DMS114 treated with DMSO at 0.1 percent for 48 hours (cell line): ENCODE results near the gene ZGPAT.

Source experiments
- DNase-seq: peaks from one replicate; lab custom pipeline; 2025; ENCODE audit not compliant: unreplicated experiment; lab: John Stamatoyannopoulos, UW

Gene ZGPAT

DNA sequence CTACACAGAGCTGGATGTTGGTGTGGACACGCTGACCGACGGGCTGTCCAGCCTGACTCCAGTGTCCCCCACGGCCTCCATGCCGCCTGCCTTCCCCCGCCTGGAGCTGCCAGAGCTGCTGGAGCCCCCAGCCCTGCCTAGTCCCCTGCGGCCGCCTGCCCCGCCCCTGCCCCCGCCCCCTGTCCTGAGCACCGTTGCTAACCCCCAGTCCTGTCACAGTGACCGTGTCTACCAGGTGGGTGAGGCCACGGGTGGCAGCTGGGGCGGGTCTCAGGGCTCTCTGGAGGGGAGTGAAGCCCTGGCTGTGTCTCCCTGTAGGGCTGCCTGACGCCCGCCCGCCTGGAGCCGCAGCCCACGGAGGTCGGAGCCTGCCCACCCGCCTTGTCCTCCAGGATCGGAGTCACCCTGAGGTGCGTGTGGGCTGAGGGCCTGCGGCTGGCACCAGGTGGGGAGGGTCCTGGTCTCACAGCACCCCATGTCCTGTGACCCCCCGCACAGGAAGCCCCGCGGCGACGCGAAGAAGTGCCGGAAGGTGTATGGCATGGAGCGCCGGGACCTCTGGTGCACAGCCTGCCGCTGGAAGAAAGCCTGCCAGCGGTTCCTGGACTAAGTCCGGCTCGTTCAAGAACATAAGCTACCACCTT is 34.7 kb downstream of the ZGPAT start:
- DNase-seq = no peak

DNA sequence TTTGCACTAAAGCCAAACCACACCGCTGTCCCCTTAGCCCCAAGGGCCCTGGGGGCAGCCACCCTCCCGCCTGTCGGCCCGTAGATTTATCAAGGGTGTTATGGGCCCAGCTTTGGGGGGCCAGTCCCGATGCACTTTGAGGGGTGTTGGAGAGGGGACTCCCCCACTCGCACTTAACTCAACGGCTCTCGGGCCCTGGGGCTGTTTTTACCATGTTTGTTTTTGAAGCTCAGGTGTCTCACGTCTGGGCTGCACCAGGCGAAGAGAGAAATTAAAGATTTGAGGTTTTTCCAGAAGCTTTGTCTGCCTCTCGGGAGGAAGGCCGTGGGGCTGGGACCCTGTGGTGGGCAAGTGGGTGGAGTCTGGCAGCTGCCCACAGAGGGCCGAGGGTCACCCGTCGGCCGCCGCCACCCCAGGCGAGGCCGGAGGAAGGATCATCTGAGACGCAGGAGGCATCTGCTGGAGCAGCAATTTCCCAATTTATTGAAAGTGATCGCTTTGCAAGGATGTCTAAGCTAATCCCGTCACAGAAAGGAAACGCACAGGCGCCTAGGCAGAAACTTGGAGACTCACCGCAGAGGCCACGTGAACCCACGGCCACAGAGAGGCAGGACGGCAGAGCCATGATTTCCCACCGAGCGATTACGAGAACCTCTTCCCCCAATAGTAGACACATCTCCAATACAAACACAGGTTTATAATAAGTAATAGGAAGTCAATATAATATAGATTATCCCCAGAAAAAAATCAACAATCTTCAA is 35.6 kb downstream of the ZGPAT start:
- no peak for DNase-seq

DNA sequence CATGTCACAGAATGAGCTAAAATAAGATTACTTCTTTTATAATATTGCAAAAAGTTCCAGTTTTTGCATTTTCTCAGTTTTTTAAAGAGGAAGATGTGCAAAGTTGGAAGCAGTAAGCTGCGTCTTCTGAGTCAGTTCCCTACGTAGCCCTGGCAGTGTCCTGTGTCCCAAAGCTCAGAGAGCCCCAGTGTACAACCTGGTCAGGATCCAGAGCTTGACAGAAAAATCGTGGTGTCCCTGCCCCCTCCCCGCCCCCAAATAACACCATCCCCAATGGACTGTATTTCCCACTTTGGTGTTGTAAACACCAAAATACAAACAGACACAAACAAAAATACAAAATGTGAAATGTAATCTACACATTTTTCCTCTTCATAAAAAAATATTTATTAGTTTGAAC is 36.3 kb downstream of the ZGPAT start:
- no peak for DNase-seq

DNA sequence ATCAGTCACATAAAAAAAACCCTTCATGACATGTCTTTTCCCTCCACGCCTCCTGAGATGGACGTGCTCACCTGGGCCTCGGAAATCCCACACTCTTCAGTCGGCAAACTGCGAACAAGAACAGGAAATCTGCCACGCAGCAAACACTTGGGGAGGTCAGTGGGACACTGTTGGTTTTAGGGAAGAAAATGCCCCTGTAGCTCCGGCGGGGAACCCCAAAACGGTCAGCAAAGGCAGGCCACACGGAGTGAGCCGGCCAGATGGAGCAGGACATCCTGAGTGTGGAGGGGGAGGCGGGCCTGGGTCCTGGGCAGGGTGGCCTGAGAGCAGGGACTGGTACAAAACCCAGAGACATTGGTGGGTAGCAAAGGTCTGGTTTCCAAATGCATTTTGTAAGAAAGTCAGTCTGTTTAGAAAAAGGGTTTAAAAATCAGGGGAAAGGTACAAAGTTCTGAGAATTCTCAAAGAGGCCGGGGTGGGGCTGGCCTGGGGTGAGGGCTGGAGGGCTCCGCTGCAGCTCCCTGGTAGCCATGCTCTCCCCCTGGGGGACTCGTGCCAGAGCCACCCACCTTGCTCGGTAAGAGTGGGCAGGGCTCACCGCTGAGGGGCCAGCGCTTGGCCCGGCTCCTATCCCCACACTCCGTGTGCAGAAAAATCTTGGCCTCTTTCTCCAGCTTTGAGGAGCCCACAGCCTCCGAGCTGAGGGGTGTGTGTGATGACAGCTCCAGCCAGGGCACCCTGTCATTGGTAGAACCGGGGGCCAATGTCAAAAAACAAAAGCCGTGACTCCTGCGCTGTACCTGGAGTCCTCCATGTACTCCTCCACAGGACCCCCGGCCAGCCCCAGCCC is 37.0 kb downstream of the ZGPAT start:
- DNase-seq = no peak

DNA sequence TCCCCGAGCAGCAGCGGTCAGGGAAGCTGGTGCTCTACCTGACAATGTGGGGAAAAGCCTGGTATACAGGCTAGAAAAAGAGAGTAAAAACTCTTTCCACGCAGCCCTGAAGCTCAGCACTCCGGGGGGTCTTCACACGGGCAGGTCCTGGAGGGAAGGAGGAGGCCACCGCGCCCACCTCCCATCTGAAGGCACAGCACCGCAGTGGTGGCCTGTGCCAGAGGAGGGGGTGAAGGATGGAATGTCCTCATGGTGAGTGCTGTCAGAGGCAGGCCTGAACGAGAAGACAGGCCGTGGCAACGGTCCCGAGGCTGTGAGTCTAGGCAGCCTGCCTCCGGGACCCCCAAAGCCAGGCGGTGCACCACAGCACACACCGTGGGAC is 37.6 kb downstream of the ZGPAT start:
- DNase-seq = no peak

DNA sequence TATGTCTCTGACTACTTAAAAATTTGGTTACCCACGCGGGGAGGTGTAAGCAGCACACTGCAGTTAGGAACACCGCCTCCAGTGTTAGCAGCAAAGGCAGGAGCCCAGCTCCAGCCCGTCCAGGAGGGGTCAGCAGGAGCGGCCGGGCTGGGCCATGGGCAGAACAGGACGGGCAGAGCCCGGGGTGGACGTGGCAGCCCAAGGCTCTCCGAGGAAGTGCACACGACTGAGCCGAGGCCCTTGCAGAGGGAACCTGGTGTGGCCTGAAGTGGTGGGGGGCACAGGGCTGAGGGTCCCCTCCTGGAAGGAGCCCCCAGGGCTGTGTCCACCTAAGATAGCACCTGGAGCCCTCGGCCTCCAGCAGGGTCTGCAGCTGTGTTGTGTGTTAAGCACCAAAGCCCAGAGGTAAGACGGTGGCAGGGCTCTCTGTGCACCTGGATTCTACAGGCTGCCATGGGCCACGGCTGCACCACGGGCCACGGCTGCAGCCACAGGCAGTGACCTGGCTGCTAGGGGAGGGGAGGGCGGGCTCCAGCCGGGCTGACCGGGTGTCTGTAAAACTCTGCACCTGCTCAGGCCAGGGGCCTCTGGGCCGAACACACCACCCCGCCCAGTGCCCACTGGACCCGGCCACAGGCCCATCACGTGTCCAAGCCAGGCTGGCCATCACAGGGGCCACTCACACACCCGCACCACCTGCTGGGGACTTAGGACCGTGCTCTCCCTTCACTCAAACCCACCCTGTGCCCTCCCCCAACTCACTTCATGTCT is 38.3 kb downstream of the ZGPAT start:
- DNase-seq = no peak

DNA sequence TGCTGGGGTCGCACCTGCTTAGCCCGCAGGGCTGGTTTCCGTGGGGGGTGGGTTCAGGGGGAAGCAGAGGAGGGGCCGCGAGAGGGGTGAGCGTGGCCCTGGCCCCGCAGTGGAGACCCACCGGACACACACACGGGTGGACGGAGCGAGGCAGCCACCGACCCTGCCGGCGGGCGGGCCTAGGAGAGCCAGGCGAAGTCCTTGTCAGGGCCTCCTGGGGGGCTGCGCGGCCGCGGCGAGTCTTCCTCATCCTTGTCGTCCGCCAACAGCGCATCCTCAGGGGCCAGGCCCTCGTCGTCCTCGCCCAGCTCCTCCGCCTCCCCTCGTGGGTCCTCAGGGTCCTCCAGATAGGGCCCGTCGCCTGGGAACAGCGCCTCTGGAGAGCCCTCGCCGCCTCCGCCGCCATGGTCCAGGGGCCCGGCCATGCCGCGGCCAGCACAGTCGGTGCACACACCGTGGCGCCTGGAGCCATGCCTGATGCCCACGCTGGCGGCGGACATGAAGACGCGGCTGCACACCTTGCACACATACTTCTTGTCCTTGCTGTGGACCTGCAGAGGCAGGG is 39.0 kb downstream of the ZGPAT start:
- no peak for DNase-seq

DNA sequence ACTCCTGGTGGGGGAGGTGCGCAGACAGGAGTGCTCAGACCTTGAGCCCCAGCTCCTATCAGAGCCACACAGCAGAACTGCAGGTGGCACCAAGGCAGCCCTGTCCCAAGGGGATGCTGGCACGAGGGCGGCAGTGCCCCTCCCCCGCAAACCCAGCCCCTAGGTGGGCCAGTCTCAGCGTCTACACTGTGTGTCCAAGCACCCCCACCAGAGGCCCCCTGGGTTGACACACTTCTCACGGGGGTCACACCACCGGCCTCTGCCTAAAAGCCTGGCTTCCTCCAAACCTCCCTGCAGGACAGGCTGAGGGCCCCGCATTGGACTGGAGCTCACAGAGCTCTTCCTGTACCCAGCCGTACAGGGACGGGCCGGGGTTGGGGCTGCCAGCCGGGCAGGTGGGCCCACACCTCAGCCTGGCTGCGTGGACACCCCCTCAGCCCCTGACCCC is 39.8 kb downstream of the ZGPAT start:
- no peak for DNase-seq

DNA sequence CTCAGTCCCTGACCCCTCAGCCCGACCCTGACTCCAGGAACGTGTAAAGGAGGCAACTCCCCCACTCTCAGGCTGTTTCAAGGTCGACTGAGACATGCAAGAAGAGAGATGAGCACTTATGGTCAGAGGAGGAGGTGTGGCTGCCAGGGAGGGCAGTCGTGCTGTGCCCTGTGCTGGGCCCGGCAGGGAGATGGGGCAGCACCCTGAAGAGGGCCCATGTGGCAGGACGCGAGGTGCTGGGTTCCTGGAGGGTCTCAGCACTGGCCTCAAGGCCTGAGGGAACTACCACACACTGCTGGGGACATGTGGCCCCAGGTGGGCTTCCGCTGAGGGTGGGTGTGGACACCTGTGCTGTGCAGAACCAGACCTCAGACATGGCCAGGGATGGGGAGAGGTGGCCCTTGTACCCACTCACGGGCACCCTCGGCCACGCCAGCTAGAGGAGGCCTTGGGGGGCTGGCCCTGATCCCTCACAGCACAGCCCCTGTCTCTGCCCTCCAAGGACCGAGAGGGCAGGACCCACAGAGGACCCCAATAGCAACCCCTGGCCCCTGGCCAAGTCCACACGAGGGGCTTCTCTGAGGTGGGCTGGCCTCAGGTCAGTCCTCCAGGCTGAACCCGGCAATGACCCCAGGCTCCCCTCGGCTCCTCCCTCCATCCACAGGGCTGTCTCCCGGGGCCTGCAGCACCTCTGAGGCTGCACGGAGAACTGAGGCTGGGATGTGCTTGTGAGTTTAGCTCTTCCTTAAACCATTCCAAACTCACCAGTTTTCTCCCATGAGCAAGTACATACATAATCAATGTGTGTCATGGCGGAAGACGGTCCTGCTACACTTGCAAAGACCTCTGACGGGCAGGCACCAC is 40.5 kb downstream of the ZGPAT start:
- DNase-seq = no peak

DNA sequence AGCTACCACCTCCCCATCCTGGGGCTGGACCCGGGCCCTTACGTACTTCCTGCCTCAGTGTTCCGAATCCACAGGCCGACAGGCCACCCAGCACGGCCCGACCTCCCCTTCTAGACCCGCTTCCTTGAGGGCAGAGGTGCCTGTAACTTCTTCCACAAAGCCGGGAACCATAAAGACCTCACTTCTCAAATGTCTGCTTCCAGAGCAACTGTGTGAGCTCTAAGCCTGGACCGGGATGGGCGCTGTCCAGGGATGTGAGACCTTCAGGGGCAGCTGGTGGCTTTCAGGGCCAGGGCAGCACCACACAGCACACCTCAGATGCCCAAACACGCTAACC is 41.1 kb downstream of the ZGPAT start:
- no peak for DNase-seq

DNA sequence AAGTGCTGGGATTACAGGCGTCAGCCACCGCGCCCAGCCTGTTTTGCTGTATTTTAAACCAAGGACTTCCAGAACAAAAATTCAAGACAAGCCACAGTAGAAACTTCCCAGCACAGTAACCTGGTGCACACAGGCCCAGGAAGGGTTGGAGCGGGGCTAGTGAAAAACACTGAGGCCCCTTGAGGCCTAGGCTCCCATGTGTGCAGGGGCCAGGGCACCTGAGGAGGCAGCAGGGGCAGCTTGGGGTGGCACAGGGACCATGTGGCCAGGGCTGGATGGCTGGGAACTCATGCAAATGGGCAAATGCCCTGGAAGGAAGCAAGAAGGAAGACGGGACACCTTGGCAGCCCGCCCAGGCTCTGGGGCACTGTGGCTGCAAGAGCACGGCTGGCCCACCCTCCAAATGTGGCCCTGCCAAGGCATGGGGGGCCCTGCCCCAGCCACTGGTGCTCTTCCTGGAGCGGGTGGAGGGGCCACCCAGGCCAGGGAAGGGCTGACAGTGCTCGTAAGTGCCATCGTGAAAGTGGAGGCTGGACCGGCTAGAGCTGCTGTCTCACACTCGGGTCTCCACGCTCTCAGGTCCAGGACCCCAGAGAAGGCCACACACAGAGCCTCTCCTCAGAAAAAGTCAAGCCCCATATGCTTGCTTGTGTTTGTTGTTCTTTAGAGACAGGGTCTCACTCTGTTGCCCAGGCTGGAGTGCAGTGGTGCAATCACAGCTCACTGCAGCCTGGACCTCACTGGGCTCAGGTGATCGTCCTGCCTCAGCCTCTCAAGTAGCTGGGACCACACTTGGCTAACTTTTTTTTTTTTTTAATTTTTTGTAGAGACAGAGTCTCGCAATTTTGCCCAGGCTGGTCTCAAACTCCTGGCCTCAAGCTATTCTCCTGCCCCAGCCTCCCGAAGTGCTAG is 42.0 kb downstream of the ZGPAT start:
- no peak for DNase-seq

DNA sequence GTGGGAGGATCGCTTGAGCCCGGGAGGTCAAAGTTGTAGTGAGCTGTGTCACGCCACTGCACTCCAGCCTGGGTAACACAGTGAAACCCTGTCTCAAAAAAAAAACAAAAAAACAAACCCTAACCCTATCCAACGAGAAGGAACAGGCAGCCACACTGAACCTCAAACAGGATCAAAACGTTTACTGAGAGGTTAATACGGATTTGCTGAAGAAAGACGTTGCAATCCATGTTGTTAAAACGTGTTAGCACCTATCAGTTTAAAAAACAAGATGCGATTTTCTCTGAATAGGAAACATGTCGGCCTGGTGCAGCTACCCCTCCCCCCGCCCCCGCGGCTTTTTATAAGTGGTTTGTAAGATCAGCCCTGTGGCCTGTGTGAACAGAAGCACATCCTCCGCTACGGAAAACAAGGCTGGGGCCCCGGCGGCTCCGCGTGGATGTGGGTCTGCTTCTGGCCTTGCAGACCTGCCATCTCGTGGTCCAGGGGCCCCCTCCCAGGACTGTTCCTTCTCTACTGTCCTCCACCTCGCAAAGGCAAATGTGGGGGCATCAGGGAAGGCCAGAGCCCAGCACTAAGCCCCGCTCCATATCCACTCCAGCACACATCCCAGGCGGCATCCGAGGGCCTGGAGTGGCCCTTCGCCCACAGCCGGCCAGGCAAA is 43.1 kb downstream of the ZGPAT start:
- DNase-seq = no peak

DNA sequence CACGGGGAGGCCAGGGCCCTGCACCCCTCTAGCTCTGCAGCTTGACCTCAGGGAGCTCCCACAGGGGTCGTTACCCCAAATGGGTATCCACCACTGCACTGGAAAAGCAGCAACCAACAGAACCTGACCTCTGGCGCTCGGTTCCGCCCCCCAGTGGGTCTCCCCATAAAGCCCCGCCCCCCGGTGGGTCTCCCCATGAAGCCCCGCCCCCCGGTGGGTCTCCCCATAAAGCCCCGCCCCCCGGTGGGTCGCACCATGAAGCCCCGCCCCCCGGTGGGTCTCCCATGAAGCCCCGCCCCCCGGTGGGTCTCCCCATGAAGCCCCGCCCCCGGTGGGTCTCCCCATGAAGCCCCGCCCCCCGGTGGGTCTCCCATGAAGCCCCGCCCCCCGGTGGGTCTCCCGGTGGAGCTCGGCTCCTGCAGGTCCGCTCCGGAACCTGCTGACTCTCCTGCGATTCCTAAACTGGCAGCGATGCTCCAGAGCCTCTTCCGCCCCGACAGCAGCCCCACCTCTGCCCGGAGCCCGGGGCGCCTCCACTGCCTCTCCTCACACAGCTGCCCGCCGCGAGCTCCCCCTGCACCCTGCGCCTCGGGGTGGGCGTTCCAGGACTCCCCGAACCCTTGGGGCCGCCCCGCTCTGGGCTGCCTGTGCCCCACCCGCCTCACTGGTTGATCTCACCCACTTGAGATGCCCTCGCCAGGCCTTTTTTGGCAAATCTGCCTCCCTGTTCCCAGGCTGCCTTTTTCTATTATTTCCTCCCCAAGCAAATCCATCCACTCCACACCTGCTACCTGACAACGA is 43.8 kb downstream of the ZGPAT start:
- no peak for DNase-seq

DNA sequence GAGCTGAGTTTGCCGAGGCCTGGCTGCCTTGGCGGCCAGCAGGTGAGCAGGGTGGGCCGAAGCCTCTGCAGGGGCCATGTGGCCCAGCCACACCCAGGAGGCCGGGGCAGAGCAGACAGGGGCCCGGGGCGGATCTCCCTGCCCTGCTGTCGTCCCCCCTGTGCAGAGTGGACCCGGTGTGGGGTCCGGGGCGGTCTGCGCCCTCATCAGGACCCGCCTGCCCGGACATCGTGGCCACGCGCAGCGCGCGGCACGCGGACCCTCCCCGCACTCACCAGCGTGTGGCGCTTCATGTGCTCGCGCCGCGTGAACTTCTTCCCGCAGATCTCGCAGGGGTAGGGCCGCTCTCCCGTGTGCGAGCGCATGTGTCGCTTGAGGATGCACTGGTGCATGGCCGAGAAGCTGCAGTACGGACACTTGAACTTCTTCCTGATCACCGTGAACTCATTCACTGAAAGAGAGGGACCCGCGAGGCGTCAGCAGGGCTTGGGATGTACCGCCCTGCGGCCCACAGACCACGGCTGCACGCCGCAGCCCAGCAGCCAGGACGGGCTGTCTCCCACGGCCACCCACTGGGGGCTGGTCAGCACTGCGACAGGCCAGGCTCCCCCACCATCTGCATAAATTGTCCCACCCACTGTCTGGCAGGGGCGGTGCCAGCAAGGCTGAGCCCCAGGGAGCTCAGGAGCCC is 44.7 kb downstream of the ZGPAT start:
- no peak for DNase-seq

DNA sequence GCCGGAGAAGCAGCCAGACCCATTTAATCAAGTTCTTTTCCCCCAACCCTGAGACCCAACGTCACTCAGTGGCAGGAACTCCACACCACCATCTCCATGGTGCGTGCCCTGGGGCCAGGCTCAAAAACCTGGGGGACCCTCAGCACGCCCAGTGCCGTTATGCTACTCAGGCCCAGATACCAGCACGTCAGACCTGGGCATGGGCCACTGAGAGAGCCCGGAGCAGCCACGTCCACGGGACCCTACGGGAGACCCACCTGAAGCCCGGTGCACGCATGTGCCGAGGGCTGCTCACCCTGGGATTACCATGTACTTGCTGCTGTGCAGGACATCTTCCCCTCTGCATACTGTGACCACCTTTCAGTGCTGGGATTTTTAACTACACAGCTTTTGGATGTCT is 45.5 kb downstream of the ZGPAT start:
- no peak for DNase-seq

DNA sequence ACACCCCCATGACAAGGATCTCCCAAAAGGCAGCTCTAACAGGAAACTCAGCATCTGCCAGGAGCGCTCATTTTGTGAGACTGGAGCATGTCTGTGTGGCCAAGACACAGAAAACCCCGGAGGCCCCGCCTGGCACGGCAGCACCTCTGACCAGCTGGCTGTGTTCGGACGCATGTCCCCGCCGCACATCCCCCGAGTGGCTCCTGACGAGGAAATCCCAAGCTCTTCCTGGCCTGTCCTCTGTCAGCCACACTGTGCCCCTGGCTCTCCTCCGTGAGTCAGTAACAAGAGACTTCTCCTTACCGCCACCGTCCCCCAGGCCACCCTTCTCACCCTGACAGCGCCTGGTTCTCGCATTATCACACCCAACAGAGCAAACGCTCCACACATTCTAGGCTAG is 46.2 kb downstream of the ZGPAT start:
- DNase-seq = no peak
